ENCODE measurements around the gene CFAP90.

The CFAP90 gene

GRCh38 chr5:7850395-7851239 is at the start of gene CFAP90:
Gene CFAP90 (minus strand): TSS chr5:7851133. CDS start chr5:7851021, 112 bp downstream.
- peak; percentile 92 for DNase-seq

- peak; percentile 10 for DNase-seq
Measured at GRCh38 chr5:7897014-7897600, 46.2 kb upstream of the CFAP90 start.

- DNase-seq: no peak
Measured at GRCh38 chr5:7894860-7895259, 43.9 kb upstream of the CFAP90 start.

- no peak for DNase-seq
Measured at GRCh38 chr5:7894439-7894838, 43.5 kb upstream of the CFAP90 start.

- DNase-seq: no peak
Measured at GRCh38 chr5:7888901-7889300, 38.0 kb upstream of the CFAP90 start.

GRCh38 chr5:7886849-7887475 is 36.0 kb upstream of the CFAP90 start:
- peak; percentile 83 for DNase-seq

GRCh38 chr5:7884491-7885267 is 33.7 kb upstream of the CFAP90 start:
- no peak for DNase-seq

- no peak for DNase-seq
Measured at GRCh38 chr5:7882926-7883325, 32.0 kb upstream of the CFAP90 start.

- no peak for DNase-seq
Measured at GRCh38 chr5:7881816-7882215, 30.9 kb upstream of the CFAP90 start.

- no peak for DNase-seq
Measured at GRCh38 chr5:7881091-7881490, 30.2 kb upstream of the CFAP90 start.

GRCh38 chr5:7878381-7878873 is 27.5 kb upstream of the CFAP90 start:
- DNase-seq: no peak

- DNase-seq: no peak
Measured at GRCh38 chr5:7877851-7878250, 26.9 kb upstream of the CFAP90 start.

GRCh38 chr5:7876867-7877266 is 25.9 kb upstream of the CFAP90 start:
- DNase-seq: no peak

- no peak for DNase-seq
Measured at GRCh38 chr5:7875151-7875550, 24.2 kb upstream of the CFAP90 start.

- DNase-seq: no peak
Measured at GRCh38 chr5:7874639-7875038, 23.7 kb upstream of the CFAP90 start.

GRCh38 chr5:7873216-7873615 is 22.3 kb upstream of the CFAP90 start:
- no peak for DNase-seq

- no peak for DNase-seq
Measured at GRCh38 chr5:7872517-7873130, 21.7 kb upstream of the CFAP90 start.

- DNase-seq: no peak
Measured at GRCh38 chr5:7871653-7872052, 20.7 kb upstream of the CFAP90 start.

- no peak for DNase-seq
Measured at GRCh38 chr5:7869474-7870136, 18.7 kb upstream of the CFAP90 start.

GRCh38 chr5:7868773-7869473 is 18.0 kb upstream of the CFAP90 start, which contains the start of the genes FASTKD3 and MTRR:
Gene FASTKD3 (minus strand): TSS chr5:7869031. CDS start chr5:7868083, 948 bp downstream.
Gene MTRR (plus strand): TSS chr5:7869148. CDS start chr5:7870795, 1,647 bp downstream.
- DNase-seq: peak; percentile 97

GRCh38 chr5:7868427-7868772 is 17.5 kb upstream of the CFAP90 start:
- no peak for DNase-seq
